GM18526 (cell line): ENCODE results near the gene MBNL3.
A peak's percentile ranks its signal among the peaks of the same experiment; 100 is the strongest.

ENCODE experiments used
- POLR2A ChIP-seq: IDR thresholded peaks from 3 replicates; pipeline ENCODE4 v1.6.1; 2011; ENCODE audit not compliant: insufficient read length; ENCODE audit errors: extremely low read depth

Gene MBNL3

GRCh38 chrX:132488819-132489577, at the start of gene MBNL3:
Gene MBNL3, minus strand, starts transcription at chrX:132489038. Its CDS starts 49,427 bp downstream, at chrX:132439611.
- TF ChIP-seq POLR2A, result peak; percentile 63

GRCh38 chrX:132533409-132533808, 44.6 kb upstream of the MBNL3 start:
- no peak for TF ChIP-seq POLR2A

GRCh38 chrX:132532913-132533312, 44.1 kb upstream of the MBNL3 start:
- no peak for TF ChIP-seq POLR2A

- no peak for TF ChIP-seq POLR2A
Observed at GRCh38 chrX:132532097-132532496, 43.3 kb upstream of the MBNL3 start.

GRCh38 chrX:132520792-132521191, 32.0 kb upstream of the MBNL3 start:
- TF ChIP-seq POLR2A, result no peak

- no peak for TF ChIP-seq POLR2A
Observed at GRCh38 chrX:132520213-132520612, 31.4 kb upstream of the MBNL3 start.

GRCh38 chrX:132518401-132518800, 29.6 kb upstream of the MBNL3 start:
- no peak for TF ChIP-seq POLR2A

- TF ChIP-seq POLR2A, result no peak
Observed at GRCh38 chrX:132508834-132509233, 20.0 kb upstream of the MBNL3 start.

GRCh38 chrX:132505116-132505515, 16.3 kb upstream of the MBNL3 start:
- TF ChIP-seq POLR2A, result no peak

GRCh38 chrX:132504417-132504816, 15.6 kb upstream of the MBNL3 start:
- TF ChIP-seq POLR2A, result no peak

- no peak for TF ChIP-seq POLR2A
Observed at GRCh38 chrX:132501606-132502005, 12.8 kb upstream of the MBNL3 start.

- no peak for TF ChIP-seq POLR2A
Observed at GRCh38 chrX:132497432-132497831, 8.6 kb upstream of the MBNL3 start.

- TF ChIP-seq POLR2A, result no peak
Observed at GRCh38 chrX:132493095-132493494, 4.3 kb upstream of the MBNL3 start.

- no peak for TF ChIP-seq POLR2A
Observed at GRCh38 chrX:132491191-132491590, 2.4 kb upstream of the MBNL3 start.

- TF ChIP-seq POLR2A, result peak; percentile 30
Observed at GRCh38 chrX:132489578-132490419, 961 bp upstream of the MBNL3 start.

GRCh38 chrX:132488180-132488705, 595 bp downstream of the MBNL3 start:
- TF ChIP-seq POLR2A, result no peak

GRCh38 chrX:132486599-132487178, 2.1 kb downstream of the MBNL3 start:
- TF ChIP-seq POLR2A, result no peak
